ENCODE results near the gene USP11. TPM values are rescaled to one million over a fixed set of nuclear protein-coding genes. Genes with fewer than 3 reads are reported as not detected.

USP11 gene
- total RNA-seq, 1 experiment from 2014 or later, result 62.0 TPM

- Histone ChIP-seq H3K27ac (ENCODE audit: low read depth, low read length) (no peak overlapping the region), H3K79me2 (ENCODE audit: insufficient read depth, low read length) (peaks cover 41% of the 10 kb centered on the region), H3K36me3 (ENCODE audit: control insufficient read depth in 1 of 2, insufficient read depth in 2 of 2, low read length in 2 of 2) (peaks cover 14 to 28% of the 10 kb centered on the region in 2 experiments), H3K4me2 (ENCODE audit: low read length) (no peak overlapping the region), H2AFZ (ENCODE audit: low read depth, low read length, poor library complexity, severe bottlenecking) (no peak overlapping the region), H3K4me1 (ENCODE audit: control insufficient read depth in 1 of 2, insufficient read depth in 2 of 2, low read length in 2 of 2) (peaks cover 0 to 12% of the 10 kb centered on the region in 2 experiments; a peak in 3 of 4 replicates), H3K4me3 (replicated peaks in 1 of 2; ENCODE audit: low read depth in 1 of 2, low read length in 2 of 2) (no peak overlapping the region), H4K20me1 (ENCODE audit: insufficient read depth) (no peaks in the 10 kb centered on the region), H3K9me3 (ENCODE audit: control insufficient read depth in 1 of 2, insufficient read depth in 1 of 2, low read depth in 1 of 2, low read length in 2 of 2) (no peaks in the 10 kb centered on the region), H3K9me2 (ENCODE audit: insufficient read depth) (no peaks in the 10 kb centered on the region), H3K27me3 (ENCODE audit: insufficient read depth, low read length) (no peaks in the 10 kb centered on the region), H3K9ac (ENCODE audit: low read length) (no peak overlapping the region)
- no peak for DNase-seq (ENCODE audit: low read depth, low spot score)
- CTCF ChIA-PET, result no interaction called here
- BruUV-seq (replicated peaks), result no TSS peak
- RAD21 ChIA-PET (ENCODE audit: low non-redundant PET in 1 of 2, low total read pairs in 2 of 2, uncharacterized antibody in 2 of 2, unreplicated experiment in 2 of 2), result no interaction called here
- TF ChIP-seq SIN3A (IDR thresholded peaks at IDR 0.05; ENCODE audit: low read depth), result no peak
- intact Hi-C loops (cut with micrococcal nuclease), result no loop called here
- POLR2A ChIA-PET, result no interaction called here
- no peak for ATAC-seq
These were observed 8.4 kb upstream of the USP11 start for GRCh38 chrX:47224266-47224895.

- intact Hi-C loops (cut with micrococcal nuclease), result no loop called here
These were observed 7.9 kb upstream of the USP11 start for GRCh38 chrX:47224896-47225290.

More at GRCh38 chrX:47224896-47225290, 7.9 kb upstream of the USP11 start:
- Histone ChIP-seq H3K9ac (ENCODE audit: low read length) (no peak overlapping the region), H3K4me1 (ENCODE audit: control insufficient read depth in 1 of 2, insufficient read depth in 2 of 2, low read length in 2 of 2) (peaks cover 0 to 7% of the 10 kb centered on the region in 2 experiments; a peak in 3 of 4 replicates), H3K4me2 (ENCODE audit: low read length) (no peak overlapping the region), H3K36me3 (ENCODE audit: control insufficient read depth in 1 of 2, insufficient read depth in 2 of 2, low read length in 2 of 2) (peaks cover 14 to 28% of the 10 kb centered on the region in 2 experiments), H3K4me3 (replicated peaks in 1 of 2; ENCODE audit: low read depth in 1 of 2, low read length in 2 of 2) (no peak overlapping the region), H3K27me3 (ENCODE audit: insufficient read depth, low read length) (no peaks in the 10 kb centered on the region), H2AFZ (ENCODE audit: low read depth, low read length, poor library complexity, severe bottlenecking) (no peak overlapping the region), H3K9me2 (ENCODE audit: insufficient read depth) (no peaks in the 10 kb centered on the region), H3K79me2 (ENCODE audit: insufficient read depth, low read length) (peaks cover 36% of the 10 kb centered on the region), H3K27ac (ENCODE audit: low read depth, low read length) (no peak overlapping the region), H4K20me1 (ENCODE audit: insufficient read depth) (no peaks in the 10 kb centered on the region), H3K9me3 (ENCODE audit: control insufficient read depth in 1 of 2, insufficient read depth in 1 of 2, low read depth in 1 of 2, low read length in 2 of 2) (no peaks in the 10 kb centered on the region)
- ATAC-seq (no peak), DNase-seq (ENCODE audit: low read depth, low spot score) (no peak)
- ChIA-PET RAD21 (ENCODE audit: low non-redundant PET in 1 of 2, low total read pairs in 2 of 2, uncharacterized antibody in 2 of 2, unreplicated experiment in 2 of 2) (no interaction called here), CTCF (no interaction called here), POLR2A (no interaction called here)
- TF ChIP-seq ZBTB33 (IDR thresholded peaks at IDR 0.05; ENCODE audit: extremely low read depth, insufficient replicate concordance, low read length) (no peak), POLR2AphosphoS5 (IDR thresholded peaks at IDR 0.05; ENCODE audit: low read depth, low read length) (no peak), EGR1 (IDR thresholded peaks at IDR 0.05; ENCODE audit: low read depth) (no peak), SP1 (IDR thresholded peaks at IDR 0.05; ENCODE audit: low read depth) (no peak), EZH2 (IDR thresholded peaks at IDR 0.05) (no peak), TCF7L2 (IDR thresholded peaks at IDR 0.05; ENCODE audit: borderline replicate concordance, extremely low read depth, insufficient read depth, insufficient read length) (no peak), MAX (IDR thresholded peaks at IDR 0.05) (no peak), YY1 (IDR thresholded peaks at IDR 0.05; ENCODE audit: extremely low read depth, insufficient replicate concordance, low read depth, low read length) (no peak)
- no TSS peak for BruUV-seq (replicated peaks)
